ENCODE data around the gene DPM2. TPM values are rescaled to one million over a fixed set of nuclear protein-coding genes. Genes with fewer than 3 reads are reported as not detected.

Gene DPM2
- total RNA-seq, 1 donor from 2014 or later: 36.8 TPM

DNA sequence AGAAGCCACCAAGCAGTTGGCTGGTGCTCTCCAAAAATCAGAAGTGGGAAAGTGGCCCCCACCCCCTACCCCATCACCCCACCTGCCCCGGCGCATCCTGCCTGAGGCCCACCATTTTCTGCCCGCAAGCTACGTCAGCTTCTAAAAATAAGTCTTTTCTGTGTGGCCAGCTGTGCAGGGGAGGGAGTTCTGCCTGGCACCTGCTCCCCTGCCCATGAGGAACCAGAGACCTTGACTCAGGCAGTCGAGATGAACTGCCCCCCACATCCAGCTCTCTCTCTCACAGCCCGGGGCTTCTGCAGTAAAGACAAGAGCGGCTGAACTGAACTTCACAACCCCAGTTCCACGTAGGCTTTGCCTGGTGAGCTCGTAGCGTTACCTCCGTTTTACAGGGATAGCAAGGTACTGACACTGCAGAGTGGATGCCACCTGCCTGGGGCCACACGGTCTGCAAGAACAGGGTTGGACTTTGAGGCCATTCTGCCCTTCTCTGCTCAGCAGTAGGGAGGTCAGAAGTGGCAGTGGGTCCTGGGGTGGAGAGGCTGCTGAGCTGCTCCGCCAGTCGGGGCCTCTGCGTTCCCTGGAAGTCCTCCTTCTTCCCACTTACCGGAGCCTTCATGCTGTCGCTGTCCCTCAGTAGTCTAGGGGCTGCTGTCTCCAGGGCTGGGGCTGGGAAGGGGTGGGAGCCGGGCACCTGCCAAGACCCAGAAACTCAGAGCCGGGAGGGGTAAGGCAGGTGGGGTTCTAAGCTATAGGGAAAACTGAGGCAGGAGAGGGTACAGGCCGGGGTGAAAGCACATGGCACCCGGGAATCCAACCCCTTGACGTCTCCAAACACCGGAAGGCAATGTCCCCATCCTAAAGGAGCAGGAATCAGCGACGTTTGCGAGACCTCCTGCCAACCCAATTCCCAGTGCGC, 21.6 kb downstream of the DPM2 start:
- TF ChIP-seq, protein P1, sequence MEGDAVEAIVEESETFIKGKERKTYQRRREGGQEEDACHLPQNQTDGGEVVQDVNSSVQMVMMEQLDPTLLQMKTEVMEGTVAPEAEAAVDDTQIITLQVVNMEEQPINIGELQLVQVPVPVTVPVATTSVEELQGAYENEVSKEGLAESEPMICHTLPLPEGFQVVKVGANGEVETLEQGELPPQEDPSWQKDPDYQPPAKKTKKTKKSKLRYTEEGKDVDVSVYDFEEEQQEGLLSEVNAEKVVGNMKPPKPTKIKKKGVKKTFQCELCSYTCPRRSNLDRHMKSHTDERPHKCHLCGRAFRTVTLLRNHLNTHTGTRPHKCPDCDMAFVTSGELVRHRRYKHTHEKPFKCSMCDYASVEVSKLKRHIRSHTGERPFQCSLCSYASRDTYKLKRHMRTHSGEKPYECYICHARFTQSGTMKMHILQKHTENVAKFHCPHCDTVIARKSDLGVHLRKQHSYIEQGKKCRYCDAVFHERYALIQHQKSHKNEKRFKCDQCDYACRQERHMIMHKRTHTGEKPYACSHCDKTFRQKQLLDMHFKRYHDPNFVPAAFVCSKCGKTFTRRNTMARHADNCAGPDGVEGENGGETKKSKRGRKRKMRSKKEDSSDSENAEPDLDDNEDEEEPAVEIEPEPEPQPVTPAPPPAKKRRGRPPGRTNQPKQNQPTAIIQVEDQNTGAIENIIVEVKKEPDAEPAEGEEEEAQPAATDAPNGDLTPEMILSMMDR (IDR thresholded peaks at IDR 0.05; ENCODE audit: unreplicated experiment): no peak
- Mint-ChIP-seq H3K4me3 (peak overlapping the region; percentile 71), H3K9me3 (no peaks in the 10 kb centered on the region), H3K4me1 (peaks cover 16% of the 10 kb centered on the region), H3K27me3 (ENCODE audit: low read depth) (no peaks in the 10 kb centered on the region), H3K27ac (no peak overlapping the region), H3K36me3 (peaks cover 6% of the 10 kb centered on the region)
- DNase-seq (ENCODE audit: low spot score in 2 of 2, unreplicated experiment in 2 of 2): no peak

DNA sequence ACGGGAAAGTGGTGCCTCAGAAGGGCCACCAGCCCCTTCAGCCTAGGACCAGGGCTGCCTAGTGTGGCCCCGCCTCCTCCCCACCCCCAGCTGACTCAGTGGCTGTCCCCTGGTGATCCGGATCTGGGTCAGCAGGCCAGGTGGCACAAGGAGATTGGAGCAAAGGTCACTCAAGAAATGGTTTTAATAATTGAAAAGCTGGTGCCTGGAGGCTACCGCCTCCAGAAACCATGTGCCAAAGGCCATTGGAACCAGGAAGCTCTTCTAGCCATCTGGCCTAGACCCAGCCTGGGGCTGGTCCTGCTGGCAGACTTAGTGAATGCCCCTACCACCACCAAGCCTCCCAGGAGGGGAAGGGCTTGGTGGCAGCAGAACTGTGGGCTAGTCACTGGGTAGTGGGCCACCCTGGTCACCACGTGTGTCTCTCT, 22.3 kb downstream of the DPM2 start:
- DNase-seq (ENCODE audit: low spot score in 2 of 2, unreplicated experiment in 2 of 2): no peak
- Mint-ChIP-seq H3K4me1 (peaks cover 16% of the 10 kb centered on the region), H3K36me3 (peaks cover 11% of the 10 kb centered on the region), H3K9me3 (no peaks in the 10 kb centered on the region), H3K4me3 (no peak overlapping the region), H3K27me3 (ENCODE audit: low read depth) (no peaks in the 10 kb centered on the region), H3K27ac (no peak overlapping the region)
- TF ChIP-seq, protein P1 (IDR thresholded peaks at IDR 0.05; ENCODE audit: unreplicated experiment): no peak

DNA sequence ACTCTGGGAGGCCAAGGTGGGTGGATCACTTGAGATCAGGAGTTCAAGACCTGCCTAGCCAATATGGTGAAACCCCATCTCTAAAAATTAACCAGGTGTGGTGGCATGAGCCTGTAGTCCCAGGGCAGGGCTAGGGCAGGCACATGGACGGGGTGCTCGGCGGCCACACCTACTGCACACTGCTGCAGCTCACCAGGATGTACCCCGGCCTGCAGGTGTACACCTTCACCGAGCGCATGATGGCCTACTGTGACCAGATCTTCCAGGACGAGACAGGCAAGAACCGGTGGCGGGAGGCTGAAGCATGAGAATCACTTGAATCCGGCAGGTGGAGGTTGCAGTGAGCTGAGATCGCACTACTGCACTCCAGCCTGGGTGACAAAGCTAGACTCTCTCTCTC, 24.0 kb downstream of the DPM2 start:
- peaks cover 16% of the 10 kb centered on the region for H3K4me1 Mint-ChIP-seq
- DNase-seq (ENCODE audit: low spot score in 2 of 2, unreplicated experiment in 2 of 2): no peak

DNA sequence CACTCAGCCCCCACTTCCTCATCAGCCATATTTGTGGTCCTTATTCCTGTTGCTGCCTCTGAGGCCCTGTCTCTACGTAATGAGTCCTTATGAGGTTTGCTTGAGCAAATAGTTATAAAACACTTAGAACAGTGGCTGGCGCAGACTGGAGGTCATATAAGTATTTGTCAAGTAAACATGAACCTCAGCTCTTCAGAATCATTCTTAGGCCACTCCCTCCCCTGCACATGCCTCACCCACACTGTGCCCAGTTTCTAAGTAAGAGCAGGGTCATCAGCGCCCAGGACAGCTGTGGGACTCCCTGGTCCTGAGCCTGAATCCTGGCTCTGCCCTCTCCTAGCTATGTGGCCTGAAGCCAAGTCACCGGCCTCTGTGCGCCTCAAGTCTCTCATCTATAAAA, 24.8 kb downstream of the DPM2 start:
- no peak for DNase-seq (ENCODE audit: low spot score in 2 of 2, unreplicated experiment in 2 of 2)
- no peak overlapping the region for H3K27ac Mint-ChIP-seq
- peaks cover 11% of the 10 kb centered on the region for H3K4me1 Mint-ChIP-seq
- H3K9me3 Mint-ChIP-seq: no peaks in the 10 kb centered on the region
- TF ChIP-seq, protein P1 (IDR thresholded peaks at IDR 0.05; ENCODE audit: unreplicated experiment): no peak
- no peaks in the 10 kb centered on the region for H3K27me3 Mint-ChIP-seq (ENCODE audit: low read depth)
- H3K36me3 Mint-ChIP-seq: peaks cover 11% of the 10 kb centered on the region
- H3K4me3 Mint-ChIP-seq: no peak overlapping the region

More for the DNA sequence above, 24.0 kb downstream of the DPM2 start:
- no peaks in the 10 kb centered on the region for H3K9me3 Mint-ChIP-seq
- TF ChIP-seq, protein P1 (IDR thresholded peaks at IDR 0.05; ENCODE audit: unreplicated experiment): no peak
- no peak overlapping the region for H3K4me3 Mint-ChIP-seq
- no peaks in the 10 kb centered on the region for H3K27me3 Mint-ChIP-seq (ENCODE audit: low read depth)
- H3K27ac Mint-ChIP-seq: no peak overlapping the region
- peaks cover 11% of the 10 kb centered on the region for H3K36me3 Mint-ChIP-seq

DNA sequence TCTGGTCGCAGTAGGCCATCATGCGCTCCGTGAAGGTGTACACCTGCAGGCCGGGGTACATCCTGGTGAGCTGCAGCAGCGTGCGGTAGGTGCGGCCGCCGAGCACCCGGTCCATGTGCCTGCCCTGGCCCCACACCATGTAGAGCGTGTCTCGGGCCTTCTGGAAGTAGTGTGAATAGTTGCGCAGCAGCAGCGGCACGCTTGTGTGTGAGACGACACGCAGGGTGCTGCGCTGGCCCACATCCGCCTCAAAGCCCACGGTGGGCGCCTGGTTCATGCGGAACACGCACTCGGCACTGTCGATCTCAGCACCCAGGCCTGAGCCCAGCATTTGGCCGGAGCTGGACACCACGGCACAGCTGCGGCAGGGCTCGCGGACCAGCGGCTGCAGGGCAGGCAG, 25.4 kb downstream of the DPM2 start:
- no peak overlapping the region for H3K27ac Mint-ChIP-seq
- H3K36me3 Mint-ChIP-seq: peaks cover 11% of the 10 kb centered on the region
- H3K9me3 Mint-ChIP-seq: no peaks in the 10 kb centered on the region
- peaks cover 11% of the 10 kb centered on the region for H3K4me1 Mint-ChIP-seq
- no peak overlapping the region for H3K4me3 Mint-ChIP-seq
- no peak for DNase-seq (ENCODE audit: low spot score in 2 of 2, unreplicated experiment in 2 of 2)
- H3K27me3 Mint-ChIP-seq (ENCODE audit: low read depth): no peaks in the 10 kb centered on the region
- TF ChIP-seq, protein P1 (IDR thresholded peaks at IDR 0.05; ENCODE audit: unreplicated experiment): no peak
